Measurements from ENCODE around the gene TMEM181. TPM values are rescaled to one million over a fixed set of nuclear protein-coding genes. Genes with fewer than 3 reads are reported as not detected.

The TMEM181 gene
- total RNA-seq, 2 donors from 2014 or later, result 13.9 to 14.4 TPM

- H3K9me3 ChIP-seq, result no peaks in the 10 kb centered on the region
- no peak for DNase-seq (ENCODE audit: low spot score)
- TF ChIP-seq CTCF (IDR thresholded peaks at IDR 0.05), result no peak
Measured at GRCh38 chr6:158571826-158572652, 12.1 kb downstream of the TMEM181 start.

GRCh38 chr6:158572653-158573541, 13.0 kb downstream of the TMEM181 start:
- Histone ChIP-seq H3K36me3 (no peaks in the 10 kb centered on the region), H3K27ac (no peak overlapping the region), H3K4me3 (no peak overlapping the region), H3K4me1 (peaks cover 0 to 17% of the 10 kb centered on the region in 2 donors), H3K9me3 (no peaks in the 10 kb centered on the region), H3K27me3 (no peaks in the 10 kb centered on the region)
- DNase-seq (ENCODE audit: low spot score), result no peak
- no peak for TF ChIP-seq CTCF (IDR thresholded peaks at IDR 0.05)

More at GRCh38 chr6:158571826-158572652, 12.1 kb downstream of the TMEM181 start:
- H3K27me3 ChIP-seq, result no peaks in the 10 kb centered on the region
- no peak overlapping the region for H3K4me3 ChIP-seq
- H3K27ac ChIP-seq, result no peak overlapping the region
- H3K4me1 ChIP-seq, result peaks cover 0 to 17% of the 10 kb centered on the region in 2 donors
- H3K36me3 ChIP-seq, result no peaks in the 10 kb centered on the region

GRCh38 chr6:158573542-158573931, 13.6 kb downstream of the TMEM181 start:
- Histone ChIP-seq H3K4me1 (peaks cover 0 to 17% of the 10 kb centered on the region in 2 donors), H3K4me3 (no peak overlapping the region), H3K27me3 (no peaks in the 10 kb centered on the region), H3K9me3 (no peaks in the 10 kb centered on the region), H3K36me3 (no peaks in the 10 kb centered on the region), H3K27ac (no peak overlapping the region)
- no peak for TF ChIP-seq CTCF (IDR thresholded peaks at IDR 0.05)
- no peak for DNase-seq (ENCODE audit: low spot score)

- Histone ChIP-seq H3K9me3 (no peaks in the 10 kb centered on the region), H3K27me3 (no peaks in the 10 kb centered on the region), H3K4me3 (no peak overlapping the region), H3K4me1 (peaks cover 0 to 14% of the 10 kb centered on the region in 2 donors), H3K27ac (no peak overlapping the region), H3K36me3 (no peaks in the 10 kb centered on the region)
- DNase-seq (ENCODE audit: low spot score), result no peak
- no peak for TF ChIP-seq CTCF (IDR thresholded peaks at IDR 0.05)
Measured at GRCh38 chr6:158574800-158575199, 14.9 kb downstream of the TMEM181 start.

- Histone ChIP-seq H3K27ac (no peak overlapping the region), H3K4me1 (peaks cover 0 to 12% of the 10 kb centered on the region in 2 donors), H3K4me3 (no peak overlapping the region), H3K9me3 (no peaks in the 10 kb centered on the region), H3K36me3 (no peaks in the 10 kb centered on the region), H3K27me3 (no peaks in the 10 kb centered on the region)
- no peak for DNase-seq (ENCODE audit: low spot score)
- TF ChIP-seq CTCF (IDR thresholded peaks at IDR 0.05), result no peak
Measured at GRCh38 chr6:158575550-158575949, 15.7 kb downstream of the TMEM181 start.
